Ovary (tissue), 3 donors: ENCODE data around the gene SPATA33.
"Not testable (repeated sequence)": the region's sequence is repeated elsewhere in the genome, so short reads cannot be mapped to it uniquely, and the experiment has no call there.

Source experiments
- CTCF ChIP-seq, 3 donors: fragments of 450-650 bp in 2 of 3; fragments of 200-600 bp in 1 of 3; IDR thresholded peaks; one replicate each; pipeline versions ENCODE4 v1.5.1 to v1.8.0; 2016 to 2022; ENCODE audit warnings: antibody characterized with exemption in 3 of 3, mild to moderate bottlenecking in 1 of 3
- EP300 ChIP-seq: sonication (generic); formaldehyde crosslinking; IDR thresholded peaks from one replicate; pipeline ENCODE4 v1.6.1; 2017; ENCODE audit warnings: antibody characterized with exemption
- POLR2A ChIP-seq: fragments of 450-650 bp; IDR thresholded peaks from one replicate; pipeline ENCODE4 v1.6.1; 2017; ENCODE audit warnings: antibody characterized with exemption, mild to moderate bottlenecking, moderate library complexity
- donor health status: DM: no; HTN: no; CAD: no.

- not testable (repeated sequence) for TF ChIP-seq POLR2A; CTCF (IDR thresholded peaks at IDR 0.05); EP300
Observed at GRCh38 chr16:89671565-89671964, 13.9 kb downstream of the SPATA33 start.
